GM12875 (cell line): ENCODE measurements around the gene STX12.
"Not testable (repeated sequence)": the region's sequence is repeated elsewhere in the genome, so short reads cannot be mapped to it uniquely, and the experiment has no call there.

ENCODE experiments used
- H3K4me3 ChIP-seq: one replicate; pipeline ENCODE4 v1.5.1; 2011; ENCODE audit warnings: low read depth, low read length, control low read depth
- CTCF ChIP-seq: IDR thresholded peaks from 2 replicates; pipeline ENCODE4 v1.5.1; 2011; ENCODE audit warnings: low read depth, mild to moderate bottlenecking, control low read depth, inconsistent platforms, low read length, moderate library complexity, borderline replicate concordance; ENCODE audit not compliant: insufficient read depth

STX12 gene

GRCh38 chr1:27864264-27864895, 91.4 kb downstream of the STX12 start:
- TF ChIP-seq CTCF, result no peak

GRCh38 chr1:27865821-27866220, 92.8 kb downstream of the STX12 start:
- no peak overlapping the region for H3K4me3 ChIP-seq
- no peak for TF ChIP-seq CTCF

More at GRCh38 chr1:27864264-27864895, 91.4 kb downstream of the STX12 start:
- H3K4me3 ChIP-seq, result no peak overlapping the region

- H3K4me3 ChIP-seq, result no peak overlapping the region
- no peak for TF ChIP-seq CTCF
Observed at GRCh38 chr1:27868556-27868931, 95.5 kb downstream of the STX12 start.

- TF ChIP-seq CTCF, result no peak
- H3K4me3 ChIP-seq, result peak overlapping the region; percentile 12
Observed at GRCh38 chr1:27868932-27869718, 96.1 kb downstream of the STX12 start.

GRCh38 chr1:27869719-27870085, 96.7 kb downstream of the STX12 start:
- no peak overlapping the region for H3K4me3 ChIP-seq
- TF ChIP-seq CTCF, result no peak

GRCh38 chr1:27871076-27871475, 98.1 kb downstream of the STX12 start:
- not testable (repeated sequence) for H3K4me3 ChIP-seq

GRCh38 chr1:27872059-27872801, 99.2 kb downstream of the STX12 start, which contains the start of gene THEMIS2:
THEMIS2 (plus strand) TSS chr1:27872544; CDS start chr1:27872572, 28 bp downstream.
- no peak for TF ChIP-seq CTCF
- peak within 1 kb of the TSS; percentile 74 for H3K4me3 ChIP-seq
